ENCODE data around the gene RIBC2. TPM values are rescaled to one million over a fixed set of nuclear protein-coding genes. Genes with fewer than 3 reads are reported as not detected.

RIBC2 gene
- total and polyA plus RNA-seq, 10 of the 15 experiments (the other 5 are each of a cell fraction or from before 2014, with no cell fraction given) = 0.10 TPM; not detected in 9

GRCh38 chr22:45376703-45377102 lies 36.8 kb upstream of the RIBC2 start (continued):
- TF ChIP-seq BCL3 (IDR thresholded peaks at IDR 0.05; ENCODE audit: borderline replicate concordance, insufficient read depth, low read depth, low read length, poor library complexity, severe bottlenecking) = no peak

GRCh38 chr22:45381348-45381747 lies 32.1 kb upstream of the RIBC2 start:
- Histone ChIP-seq H3K79me2 (ENCODE audit: control insufficient read depth, insufficient read depth, low read length) (no peaks in the 10 kb centered on the region), H3K27me3 (replicated peaks in 1 of 2; ENCODE audit: control insufficient read depth in 2 of 2, insufficient read depth in 2 of 2, low read length in 1 of 2) (no peaks in the 10 kb centered on the region), H3K4me2 (ENCODE audit: control insufficient read depth, insufficient read depth) (no peak overlapping the region), H3K27ac (ENCODE audit: control insufficient read depth, insufficient read depth) (no peak overlapping the region), H3K4me1 (ENCODE audit: control insufficient read depth, insufficient read depth, low read length) (no peaks in the 10 kb centered on the region), H3K9me3 (replicated peaks; ENCODE audit: control insufficient read depth, insufficient read depth, low read length) (no peaks in the 10 kb centered on the region), H3K9ac (ENCODE audit: control insufficient read depth, insufficient read depth, low read length) (no peak overlapping the region), H3K36me3 (ENCODE audit: control insufficient read depth in 2 of 2, insufficient read depth in 2 of 2, low read length in 1 of 2) (no peaks in the 10 kb centered on the region), H3K4me3 (no peak overlapping the region), H4K20me1 (ENCODE audit: control insufficient read depth, insufficient read depth) (no peaks in the 10 kb centered on the region), H2AFZ (ENCODE audit: control insufficient read depth, low read depth, low read length) (no peak overlapping the region)
- intact Hi-C loops (cut with micrococcal nuclease; ENCODE audit: unreplicated experiment) = no loop called here
- FAIRE-seq = no peak
- in situ Hi-C loops (cut with MboI) = no loop called here
- ChIA-PET RAD21 (ENCODE audit: unreplicated experiment) (no interaction called here), POLR2A (no interaction called here), CTCF (interaction anchor here (0.6 kb wide), 1 partner anchor 59 kb away, joined by 3 read pairs; no protein-coding TSS in a partner anchor), SMC1A (ENCODE audit: uncharacterized antibody, unreplicated experiment) (no interaction called here)
- no TSS peak for BruUV-seq (replicated peaks)
- no peak for DNase-seq (ENCODE audit: low read depth, low spot score)
- 37% methylated on average over 2 of the region's 2 CpGs for WGBS (ENCODE audit: insufficient coverage, insufficient replicate concordance, low lambda C conversion rate, missing lambda C conversion rate)
- ATAC-seq = no peak
- TF ChIP-seq ETV6 (conservative IDR thresholded peaks at IDR 0.05 in 1 of 2, IDR thresholded peaks at IDR 0.05 in 1 of 2; ENCODE audit: borderline replicate concordance in 1 of 2, low read depth in 1 of 2) (no peak), CBFB (IDR thresholded peaks at IDR 0.05; ENCODE audit: low read depth) (no peak), CUX1 (IDR thresholded peaks at IDR 0.05; ENCODE audit: insufficient replicate concordance, low read depth, low read length) (no peak), PAX5 (IDR thresholded peaks at IDR 0.05; ENCODE audit: borderline replicate concordance, low read depth, low read length) (no peak), MXI1 (IDR thresholded peaks at IDR 0.05; ENCODE audit: low read depth, low read length) (no peak), MAX (IDR thresholded peaks at IDR 0.05; ENCODE audit: low read depth, low read length) (no peak), E4F1 (IDR thresholded peaks at IDR 0.05; ENCODE audit: borderline replicate concordance, partially characterized antibody) (no peak)
